ENCODE results near the gene OTOA. TPM values are rescaled to one million over a fixed set of nuclear protein-coding genes. Genes with fewer than 3 reads are reported as not detected.

The OTOA gene
- total and polyA plus RNA-seq, 12 donors = 0.06 to 0.21 (median 0.07) TPM; not detected in 6

GRCh38 chr16:21719283-21719682 lies 55.5 kb downstream of the OTOA start:
- ATAC-seq (no peak), DNase-seq (no peak)
- Histone ChIP-seq H3K4me1 (no peaks in the 10 kb centered on the region), H3K27me3 (peaks cover 0 to 13% (median 0%) of the 10 kb centered on the region in 7 donors), H3K9me3 (no peaks in the 10 kb centered on the region), H3K36me3 (no peaks in the 10 kb centered on the region), H3K4me3 (no peak overlapping the region), H3K27ac (no peak overlapping the region)
- 56 to 59% methylated on average over 6 of the region's 6 CpGs for WGBS, 2 donors
- TF ChIP-seq CTCF (IDR thresholded peaks at IDR 0.05) = no peak
- intact Hi-C loops (cut with DNase I) = no loop called here

GRCh38 chr16:21720533-21720932 lies 56.8 kb downstream of the OTOA start:
- WGBS, 2 donors = 85 to 87% methylated on average over 2 of the region's 2 CpGs
- H3K4me3 ChIP-seq = no peak overlapping the region
- TF ChIP-seq CTCF (IDR thresholded peaks at IDR 0.05) = no peak
- H3K36me3 ChIP-seq = no peaks in the 10 kb centered on the region
- no peaks in the 10 kb centered on the region for H3K9me3 ChIP-seq
- DNase-seq (no peak), ATAC-seq (no peak)
- no peaks in the 10 kb centered on the region for H3K4me1 ChIP-seq
- H3K27me3 ChIP-seq = peaks cover 0 to 10% (median 0%) of the 10 kb centered on the region in 7 donors
- intact Hi-C loops (cut with DNase I) = no loop called here
- no peak overlapping the region for H3K27ac ChIP-seq

DNA sequence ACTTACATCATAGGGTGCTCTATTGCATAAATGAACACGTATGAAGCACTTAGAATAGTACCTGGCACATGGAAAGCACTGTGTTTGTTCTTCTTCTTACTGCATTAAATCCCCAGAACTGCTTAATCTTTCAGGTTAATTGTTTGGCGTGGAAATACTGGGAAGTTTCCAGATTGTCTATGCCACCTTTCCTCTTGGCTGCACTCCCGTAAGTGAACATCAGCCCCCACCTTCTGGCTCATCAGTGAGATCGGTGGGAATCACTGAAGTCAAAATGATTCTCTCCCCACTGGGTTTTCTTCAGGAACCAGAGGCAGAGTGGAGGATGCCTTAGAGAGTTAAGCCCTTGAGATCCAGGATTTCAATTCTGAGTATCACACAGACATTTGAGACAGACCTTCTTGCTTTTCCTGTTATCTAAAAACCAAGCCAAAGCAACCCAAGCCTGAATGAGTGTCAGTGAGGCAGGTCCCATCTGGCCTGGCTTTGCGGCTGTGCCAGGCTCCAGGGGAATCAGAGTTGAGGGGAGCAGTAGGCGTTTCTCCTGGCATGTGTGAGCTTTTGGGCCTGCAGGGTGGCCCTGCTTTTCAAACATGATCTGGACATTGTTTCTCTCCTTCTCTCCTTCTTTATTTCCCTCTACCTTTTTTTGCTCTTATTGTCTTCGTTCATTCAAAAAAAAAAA lies 59.1 kb downstream of the OTOA start:
- ATAC-seq = no peak
- intact Hi-C loops (cut with DNase I) = no loop called here
- WGBS, 2 donors = 67 to 78% methylated on average over 7 of the region's 7 CpGs

GRCh38 chr16:21723532-21723931 lies 59.8 kb downstream of the OTOA start:
- ATAC-seq (no peak), DNase-seq (no peak)
- TF ChIP-seq CTCF (IDR thresholded peaks at IDR 0.05) = no peak
- Histone ChIP-seq H3K4me3 (no peak overlapping the region), H3K4me1 (no peaks in the 10 kb centered on the region), H3K9me3 (no peaks in the 10 kb centered on the region), H3K27me3 (peaks cover 0 to 10% (median 0%) of the 10 kb centered on the region in 7 donors), H3K27ac (no peak overlapping the region), H3K36me3 (no peaks in the 10 kb centered on the region)
- intact Hi-C loops (cut with DNase I) = no loop called here
- WGBS, 2 donors = 77% methylated on average over 2 of the region's 2 CpGs

More for the DNA sequence above, 59.1 kb downstream of the OTOA start:
- H3K27me3 ChIP-seq = peaks cover 0 to 10% (median 0%) of the 10 kb centered on the region in 7 donors
- H3K9me3 ChIP-seq = no peaks in the 10 kb centered on the region
- no peaks in the 10 kb centered on the region for H3K4me1 ChIP-seq
- no peak overlapping the region for H3K4me3 ChIP-seq
- no peak for TF ChIP-seq CTCF (IDR thresholded peaks at IDR 0.05)
- no peaks in the 10 kb centered on the region for H3K36me3 ChIP-seq
- H3K27ac ChIP-seq = no peak overlapping the region
- no peak for DNase-seq
